HepG2 (cell line): ENCODE data around the gene MMGT1. TPM values are rescaled to one million over a fixed set of nuclear protein-coding genes. Genes with fewer than 3 reads are reported as not detected.

ENCODE experiments used
- ATAC-seq: fragments of 200-7000 bp; cut with Tn5 transposase; 3 replicates; pipeline ENCODE4 v1.9.1; 2020; ENCODE audit warnings: mild to moderate bottlenecking, moderate library complexity
- BruUV-seq: library from RNA; stranded (reverse); fragments of 400-500 nt; replicated peaks from 2 replicates; lab custom pipeline; 2021; lab: Mats Ljungman, UMichigan
- CTCF ChIA-PET: fragments of 300-600 bp; formaldehyde crosslinking; extraction: SDS; loops from one replicate; lab custom pipeline; 2021; ENCODE audit warnings: low total read pairs, inconsistent platforms, low intra/inter-chr PET ratio; lab: Yijun Ruan, JAX
- POLR2A ChIA-PET: fragments of 350-600 bp; sonication (Branson Sonifier 250); formaldehyde crosslinking; loops from one replicate; lab custom pipeline; 2020; ENCODE audit warnings: antibody characterized with exemption, inconsistent platforms; lab: Yijun Ruan, JAX
- DNase-seq: peaks from one replicate; pipeline ENCODE4 v3.0.0-alpha.2; 2015; ENCODE audit warnings: low spot score
- FAIRE-seq: peaks from 3 replicates; lab custom pipeline; 2011; peaks lifted over from hg19 to GRCh38; lab: Jason Lieb, UNC
- H2AFZ ChIP-seq: one replicate; pipeline ENCODE4 v1.6.1; 2011; ENCODE audit warnings: low read length, inconsistent platforms
- H3K27ac ChIP-seq: fragments of 300-600 bp; 3 replicates; pipeline ENCODE4 v1.8.0; 2011; ENCODE audit warnings: mixed run types, mild to moderate bottlenecking, mixed read lengths, low read length, inconsistent platforms; ENCODE audit not compliant: insufficient read depth; ENCODE audit errors: extremely low read length
- H3K27me3 ChIP-seq, 2 experiments: fragments of 200-600 bp in 1 of 2; 2 replicates in 1 of 2; 3 replicates in 1 of 2; pipeline versions ENCODE4 v1.6.0 to v1.8.0; 2011; ENCODE audit warnings: low read length in 2 of 2, mild to moderate bottlenecking in 2 of 2, moderate library complexity in 2 of 2, inconsistent platforms in 1 of 2; ENCODE audit not compliant: insufficient read depth in 2 of 2, control insufficient read depth in 1 of 2
- H3K36me3 ChIP-seq, 2 experiments: fragments of 200-600 bp in 1 of 2; replicated peaks in 1 of 2; 2 replicates in 1 of 2; 3 replicates in 1 of 2; pipeline versions ENCODE4 v1.5.1 to v1.8.0; 2011; ENCODE audit warnings: low read length in 2 of 2, inconsistent platforms in 1 of 2; ENCODE audit not compliant: insufficient read depth in 2 of 2, control insufficient read depth in 1 of 2
- H3K4me1 ChIP-seq: 2 replicates; pipeline ENCODE4 v1.5.1; 2012; ENCODE audit warnings: low read length, inconsistent platforms; ENCODE audit not compliant: insufficient read depth
- H3K4me2 ChIP-seq: 2 replicates; pipeline ENCODE4 v1.6.0; 2011; ENCODE audit warnings: low read depth, low read length, inconsistent platforms
- H3K4me3 ChIP-seq, 3 experiments: fragments of 200-600 bp in 1 of 3; sonication (generic), shearing (Covaris generic) in 1 of 3; replicated peaks in 1 of 3; 2 replicates each; pipeline ENCODE4 v1.5.1; 2011 to 2016; ENCODE audit warnings: low read length in 3 of 3, inconsistent platforms in 2 of 3, low read depth in 2 of 3, mild to moderate bottlenecking in 2 of 3, control low read depth in 1 of 3, mixed read lengths in 1 of 3; ENCODE audit not compliant: insufficient read depth in 1 of 3
- H3K79me2 ChIP-seq: one replicate; pipeline ENCODE4 v1.6.1; 2011; ENCODE audit warnings: low read length, inconsistent platforms; ENCODE audit not compliant: insufficient read depth
- H3K9ac ChIP-seq: 2 replicates; pipeline ENCODE4 v1.6.0; 2011; ENCODE audit warnings: mild to moderate bottlenecking, low read depth, low read length, inconsistent platforms; ENCODE audit not compliant: insufficient read depth
- H3K9me3 ChIP-seq: 2 replicates; pipeline ENCODE4 v1.5.1; 2012; ENCODE audit warnings: mild to moderate bottlenecking, low read length
- H4K20me1 ChIP-seq: 2 replicates; pipeline ENCODE4 v1.6.0; 2011; ENCODE audit warnings: inconsistent platforms, mild to moderate bottlenecking, low read length, moderate library complexity; ENCODE audit not compliant: insufficient read depth
- CHD4 ChIP-seq: fragments of 200-600 bp; sonication (generic); IDR thresholded peaks from 2 replicates; pipeline ENCODE4 v1.7.0; 2017; ENCODE audit warnings: mild to moderate bottlenecking, low read length, borderline replicate concordance
- HMGXB4 ChIP-seq, 2 experiments: sonication (generic) in 1 of 2; formaldehyde crosslinking in 1 of 2; IDR thresholded peaks; 2 replicates each; pipeline versions ENCODE4 v1.4.0 to v1.6.1; 2018 to 2020; ENCODE audit warnings: missing genetic modification reagents in 2 of 2, borderline replicate concordance in 1 of 2, low read depth in 1 of 2, mild to moderate bottlenecking in 1 of 2, missing biosample characterization in 1 of 2
- ZBTB49 ChIP-seq: sonication (generic); formaldehyde crosslinking; IDR thresholded peaks from 2 replicates; pipeline ENCODE4 v1.4.0; 2020; ENCODE audit warnings: missing genetic modification reagents, borderline replicate concordance
- ZC3H13 ChIP-seq: sonication (generic); formaldehyde crosslinking; IDR thresholded peaks from 2 replicates; pipeline ENCODE4 v1.8.1; 2023; ENCODE audit warnings: mild to moderate bottlenecking, missing genetic modification reagents, moderate library complexity
- ZFAT ChIP-seq: sonication (generic); formaldehyde crosslinking; conservative IDR thresholded peaks from 2 replicates; pipeline ENCODE4 v1.8.1; 2023; ENCODE audit warnings: missing genetic modification reagents, inconsistent platforms
- ZNF251 ChIP-seq: sonication (generic); formaldehyde crosslinking; IDR thresholded peaks from 2 replicates; pipeline ENCODE4 v1.9.0; 2021; ENCODE audit warnings: mild to moderate bottlenecking, missing genetic modification reagents
- ZNF282 ChIP-seq: fragments of 450-650 bp; IDR thresholded peaks from 2 replicates; pipeline ENCODE4 v1.6.1; 2018; ENCODE audit not compliant: partially characterized antibody
- WGBS: methylation state at CpG from one replicate; pipeline ENCODE4 v1.1.6; 2017; ENCODE audit warnings: low lambda C conversion rate; 5-methylcytosine and 5-hydroxymethylcytosine counted together
- in situ Hi-C: cut with HindIII; loops from 2 replicates; pipeline ENCODE4 v1.10.0; 2017; ENCODE audit warnings: low pct_unique_long_range_greater_than_20kb; ENCODE audit not compliant: extremely low pct_ligation_motif_present
- intact Hi-C: fragments of 100-400 bp; cut with micrococcal nuclease; formaldehyde crosslinking; loops from one replicate; pipeline ENCODE4 v1.10.0; 2022; ENCODE audit not compliant: unreplicated experiment
- polyA plus RNA-seq, 8 experiments: library from polyadenylated mRNA; depleted of rRNA in 3 of 8; stranded (reverse) in 7 of 8; unstranded in 1 of 8; fragments of >200 nt; fragmentation: Illumina TruSeq in 4 of 8; extraction: Trizol in 4 of 8; gene quantifications; 2 replicates each; pipeline versions ENCODE4 v1.2.1 to v1.2.3, GENCODE V29; 2011 to 2016; ENCODE audit warnings: low read depth in 4 of 8, missing spikeins in 1 of 8, mixed read lengths in 1 of 8; ENCODE audit not compliant: insufficient read depth in 1 of 8
- total RNA-seq, 5 experiments: library from RNA; depleted of rRNA; stranded (reverse); fragments of >200 nt; fragmentation: Illumina TruSeq; extraction: Trizol; gene quantifications; 2 replicates each; pipeline ENCODE4 v1.2.3, GENCODE V29; 2016; ENCODE audit warnings: low read depth in 1 of 5

MMGT1 gene
- total and polyA plus RNA-seq, 2 of the 13 experiments (the other 11 are each of a cell fraction or from before 2014, with no cell fraction given): 7.5 to 8.8 TPM

- TF ChIP-seq ZBTB49 (no peak), ZFAT (CRISPR knock-in tag) (no peak), HMGXB4 (CRISPR knock-in tag; IDR thresholded peaks at IDR 0.05; ENCODE audit: borderline replicate concordance in 1 of 2, low read depth in 1 of 2) (no peak), ZNF251 (CRISPR knock-in tag) (no peak)
Observed at GRCh38 chrX:136019226-136019625, 45.4 kb upstream of the MMGT1 start (continued).

- Histone ChIP-seq H3K4me3 (no peak overlapping the region), H3K9ac (no peak overlapping the region), H3K36me3 (no peaks in the 10 kb centered on the region), H3K9me3 (no peaks in the 10 kb centered on the region), H4K20me1 (no peaks in the 10 kb centered on the region), H2AFZ (no peak overlapping the region), H3K79me2 (no peaks in the 10 kb centered on the region), H3K27ac (no peak overlapping the region), H3K4me1 (no peaks in the 10 kb centered on the region), H3K27me3 (no peaks in the 10 kb centered on the region), H3K4me2 (no peak overlapping the region)
- intact Hi-C loops: no loop called here
- 96% methylated on average over 2 of the region's 2 CpGs for WGBS
- ChIA-PET POLR2A (no interaction called here), CTCF (no interaction called here)
- FAIRE-seq (no peak), DNase-seq (no peak), ATAC-seq (no peak)
- no peak for TF ChIP-seq CHD4
- no peak for TF ChIP-seq ZNF282
- no peak for TF ChIP-seq ZC3H13 (CRISPR knock-in tag)
- in situ Hi-C loops: no loop called here
- BruUV-seq: no TSS peak
Observed at GRCh38 chrX:136016881-136017280, 43.1 kb upstream of the MMGT1 start.
